ENCODE measurements around the gene UBE2J2. TPM values are rescaled to one million over a fixed set of nuclear protein-coding genes. Genes with fewer than 3 reads are reported as not detected.

The UBE2J2 gene
- total RNA-seq, 4 donors from 2014 or later: 33.0 to 58.4 (median 36.2) TPM

GRCh38 chr1:1247341-1247913 lies 26.2 kb downstream of the UBE2J2 start:
- intact Hi-C loops (cut with DNase I): no loop called here
- Histone ChIP-seq H3K27me3 (no peaks in the 10 kb centered on the region), H3K4me3 (replicated peaks in 1 of 3) (no peak overlapping the region), H3K27ac (no peak overlapping the region), H3K36me3 (no peaks in the 10 kb centered on the region), H3K9me3 (no peaks in the 10 kb centered on the region), H3K4me1 (peaks cover 0 to 10% of the 10 kb centered on the region in 2 donors)
- DNase-seq: no peak
- TF ChIP-seq CTCF (IDR thresholded peaks at IDR 0.05) (no peak), POLR2A (IDR thresholded peaks at IDR 0.05) (no peak)
- WGBS, 2 donors: 60 to 80% methylated on average over 2 of the region's 25 CpGs

- WGBS, 2 donors: 9 to 10% methylated on average over 17 to 20 of the region's 74 CpGs
- no peaks in the 10 kb centered on the region for H3K9me3 ChIP-seq
- no peaks in the 10 kb centered on the region for H3K27me3 ChIP-seq
- no peak within 1 kb of the TSS for H3K27ac ChIP-seq
- no peak for DNase-seq
- no peaks in the 10 kb centered on the region for H3K36me3 ChIP-seq
- TF ChIP-seq CTCF (IDR thresholded peaks at IDR 0.05) (no peak), POLR2A (IDR thresholded peaks at IDR 0.05) (no peak)
- no peak within 1 kb of the TSS for H3K4me3 ChIP-seq (replicated peaks in 1 of 3)
- intact Hi-C loops (cut with DNase I): no loop called here
- H3K4me1 ChIP-seq: peaks cover 0 to 10% of the 10 kb centered on the region in 2 donors
Measured at GRCh38 chr1:1246577-1247340, 26.9 kb downstream of the UBE2J2 start, which contains the start of gene C1QTNF12. TSS of gene C1QTNF12 (minus strand) at chr1:1246722. CDS start at chr1:1246690, 32 bp downstream.

- DNase-seq: no peak
- Histone ChIP-seq H3K4me3 (replicated peaks in 1 of 3) (no peak overlapping the region), H3K27me3 (no peaks in the 10 kb centered on the region), H3K9me3 (no peaks in the 10 kb centered on the region), H3K36me3 (no peaks in the 10 kb centered on the region), H3K4me1 (peaks cover 0 to 10% of the 10 kb centered on the region in 2 donors), H3K27ac (no peak overlapping the region)
- intact Hi-C loops (cut with DNase I): no loop called here
- 39 to 40% methylated on average over 3 to 12 of the region's 45 CpGs for whole genome bisulfite sequencing, 2 donors
- TF ChIP-seq CTCF (IDR thresholded peaks at IDR 0.05) (no peak), POLR2A (IDR thresholded peaks at IDR 0.05) (no peak)
Measured at GRCh38 chr1:1245817-1246576, 27.7 kb downstream of the UBE2J2 start.

- Histone ChIP-seq H3K9me3 (no peaks in the 10 kb centered on the region), H3K4me3 (replicated peaks in 1 of 3) (no peak overlapping the region), H3K4me1 (peaks cover 0 to 10% of the 10 kb centered on the region in 2 donors), H3K36me3 (no peaks in the 10 kb centered on the region), H3K27me3 (no peaks in the 10 kb centered on the region), H3K27ac (no peak overlapping the region)
- intact Hi-C loops (cut with DNase I): no loop called here
- DNase-seq: no peak
- TF ChIP-seq CTCF (IDR thresholded peaks at IDR 0.05) (no peak), POLR2A (IDR thresholded peaks at IDR 0.05) (no peak)
- 72% methylated on average over 7 of the region's 23 CpGs; no CpG with 5 or more reads in 1 of the 2 donors for WGBS, 2 donors
Measured at GRCh38 chr1:1245178-1245816, 28.4 kb downstream of the UBE2J2 start.
